DMS79 treated with DMSO at 0.1 percent for 48 hours (cell line): ENCODE results near the gene SMIM29.

ENCODE experiments used
- DNase-seq: peaks from one replicate; lab custom pipeline; 2025; lab: John Stamatoyannopoulos, UW

SMIM29 gene

DNA sequence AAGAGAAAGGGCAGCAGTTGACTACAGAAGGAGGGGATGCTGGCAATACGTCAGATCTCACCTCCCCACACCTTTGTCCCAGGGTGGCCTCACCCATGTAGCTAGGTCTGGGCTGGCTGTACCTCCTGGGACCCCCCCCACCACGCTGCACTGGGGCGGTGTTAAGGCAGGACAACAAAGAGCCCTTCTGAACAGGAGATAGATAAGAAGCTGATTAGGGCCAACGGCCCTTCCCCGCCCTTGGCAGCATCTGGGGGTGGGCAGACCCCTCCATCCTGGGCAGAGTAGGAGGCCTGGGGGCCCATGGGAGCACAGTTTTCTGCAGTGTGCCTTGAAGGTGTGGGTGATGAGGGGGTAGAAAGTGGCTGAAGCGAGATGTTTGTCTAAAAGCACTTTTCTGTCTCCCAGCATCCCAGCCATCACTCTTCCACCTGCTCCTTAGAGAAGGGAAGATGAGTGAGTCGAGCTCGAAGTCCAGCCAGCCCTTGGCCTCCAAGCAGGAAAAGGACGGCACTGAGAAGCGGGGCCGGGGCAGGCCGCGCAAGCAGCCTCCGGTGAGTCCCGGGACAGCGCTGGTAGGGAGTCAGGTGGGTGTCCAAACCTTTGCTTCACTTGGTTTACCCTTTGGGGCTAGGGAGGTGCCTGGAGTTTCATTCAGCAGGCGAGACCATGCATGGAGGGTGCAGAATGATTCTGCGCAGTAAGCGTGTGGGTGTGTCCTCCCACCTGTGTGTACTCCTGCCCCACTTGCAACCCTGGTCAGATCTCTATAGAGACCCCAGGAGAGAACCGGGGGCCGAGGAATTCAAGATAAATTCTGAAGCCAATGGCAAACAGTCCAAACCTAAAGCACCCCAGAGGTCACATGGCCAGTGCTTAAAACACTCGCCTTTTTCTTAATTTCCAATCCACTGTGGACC is 8.2 kb downstream of the SMIM29 start:
- no peak for DNase-seq

DNA sequence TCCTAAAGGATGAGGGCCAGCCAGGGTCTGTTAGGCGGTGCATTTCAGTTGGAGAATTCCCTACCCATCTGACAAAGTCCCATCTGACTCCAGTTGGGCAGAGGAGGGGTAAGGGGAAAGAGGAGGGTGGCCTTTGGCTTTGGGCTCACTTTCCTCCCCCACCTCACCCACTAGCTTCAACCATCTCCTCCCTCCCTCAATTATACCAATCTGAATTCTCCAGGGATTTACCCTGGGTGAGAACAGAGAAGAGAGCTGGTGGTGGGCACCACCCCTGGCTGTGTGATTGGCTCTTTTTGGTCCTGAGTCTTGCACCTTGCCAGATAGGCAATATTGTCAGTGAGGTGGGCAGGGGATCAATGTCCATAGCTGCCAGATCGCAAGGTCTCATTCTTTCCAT is 8.9 kb downstream of the SMIM29 start:
- DNase-seq: no peak

DNA sequence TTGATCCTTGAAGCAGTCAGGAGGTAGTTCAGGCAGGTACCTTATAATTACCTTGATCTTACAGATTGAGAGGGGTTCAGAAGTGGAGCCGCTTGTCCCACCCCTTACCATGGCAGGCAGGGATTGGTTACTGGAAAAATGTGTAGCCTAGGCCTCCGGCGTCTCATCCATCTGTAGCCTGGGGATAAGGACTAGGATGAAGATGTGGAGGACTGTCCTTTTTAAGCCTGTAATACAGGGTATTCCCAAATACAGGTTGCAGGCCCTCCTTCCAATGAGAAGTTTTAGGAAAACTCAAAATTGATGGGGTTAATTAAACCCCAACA is 9.3 kb downstream of the SMIM29 start:
- DNase-seq: no peak

DNA sequence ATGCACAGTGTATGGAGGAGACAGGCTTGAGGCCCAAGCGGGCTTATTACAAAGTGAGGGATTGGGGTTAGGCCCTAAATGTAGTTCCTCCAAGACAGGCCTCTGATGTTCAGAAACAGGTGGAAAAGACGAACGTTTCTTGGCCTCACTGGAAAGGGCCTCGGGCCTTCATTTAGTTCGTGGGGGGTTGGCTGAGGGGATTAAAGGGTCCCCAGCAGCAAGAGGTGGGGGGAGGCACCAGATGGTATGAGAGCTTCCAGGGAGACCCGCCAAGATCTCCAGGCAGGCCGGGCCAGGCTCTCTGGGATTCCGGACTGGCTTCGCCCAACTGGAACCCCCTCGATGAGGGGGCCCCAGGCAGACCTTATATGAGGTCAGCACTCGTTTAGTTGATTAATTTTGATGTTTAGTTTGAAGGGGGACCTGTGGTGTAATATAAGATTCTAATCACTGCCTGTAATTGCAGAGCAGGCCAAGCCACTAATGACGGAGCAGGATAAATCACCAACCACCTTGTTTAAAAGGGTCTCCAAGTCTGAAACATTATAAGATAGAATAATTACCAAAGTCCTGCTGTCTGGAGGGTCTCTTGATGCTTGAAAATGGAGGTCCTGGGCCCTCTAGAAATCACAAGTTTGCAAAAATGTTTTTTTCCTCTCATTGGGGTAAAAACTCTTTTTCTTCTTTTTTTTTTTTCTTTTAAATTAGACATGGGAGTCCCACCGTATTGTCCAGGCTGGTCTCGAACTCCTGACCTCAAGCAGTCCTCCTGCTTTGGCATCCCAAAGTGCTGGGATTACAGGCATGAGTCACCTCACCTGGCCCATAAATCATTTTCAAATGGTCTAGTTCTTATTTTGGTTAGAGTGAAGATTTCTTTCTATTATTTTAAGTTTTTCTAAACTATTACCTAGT is 10.0 kb downstream of the SMIM29 start:
- no peak for DNase-seq

DNA sequence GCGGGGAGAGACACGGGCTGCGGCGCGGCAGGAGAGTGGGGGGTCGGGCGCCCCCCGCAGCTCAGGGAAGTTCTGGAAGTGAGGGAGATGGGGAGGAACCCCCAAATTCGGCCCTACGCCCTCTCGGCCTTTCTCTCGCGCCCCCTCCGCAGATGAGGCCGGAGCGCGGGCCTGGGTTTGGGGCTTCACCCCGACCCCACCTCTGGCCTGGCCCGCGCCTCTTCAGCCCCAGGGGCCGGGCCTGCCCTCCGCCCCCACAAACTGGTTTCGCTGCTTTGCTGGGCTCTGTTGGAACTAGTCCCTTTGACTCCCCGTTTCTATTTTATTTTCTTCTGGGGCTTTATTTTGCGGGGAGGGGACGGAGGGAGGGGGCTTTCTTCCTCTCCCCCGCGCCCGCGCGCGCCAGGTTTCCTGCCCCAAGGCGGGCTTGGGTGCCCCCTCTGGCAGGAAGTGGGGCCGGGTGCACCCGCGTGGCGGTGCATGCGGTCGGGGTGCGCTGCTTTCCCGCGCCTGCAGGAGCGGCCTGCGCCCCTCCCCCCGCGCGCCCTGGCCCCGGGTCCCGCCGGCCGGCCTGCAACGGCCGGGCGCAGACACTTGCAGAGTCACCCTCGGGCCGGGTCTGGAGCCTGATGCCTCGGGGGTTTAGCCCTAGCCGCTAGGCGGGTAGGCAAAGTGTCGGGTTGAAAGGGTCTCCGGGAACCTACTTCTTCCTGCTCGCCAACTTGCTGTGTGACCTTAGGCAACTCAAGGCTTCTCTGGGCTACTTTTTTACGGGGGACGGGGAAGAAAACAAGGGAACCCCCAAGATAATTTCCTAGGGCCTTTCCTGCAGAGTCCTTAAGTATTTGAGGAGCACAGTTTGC is 10.9 kb downstream of the SMIM29 start:
- DNase-seq: peak; percentile 37

DNA sequence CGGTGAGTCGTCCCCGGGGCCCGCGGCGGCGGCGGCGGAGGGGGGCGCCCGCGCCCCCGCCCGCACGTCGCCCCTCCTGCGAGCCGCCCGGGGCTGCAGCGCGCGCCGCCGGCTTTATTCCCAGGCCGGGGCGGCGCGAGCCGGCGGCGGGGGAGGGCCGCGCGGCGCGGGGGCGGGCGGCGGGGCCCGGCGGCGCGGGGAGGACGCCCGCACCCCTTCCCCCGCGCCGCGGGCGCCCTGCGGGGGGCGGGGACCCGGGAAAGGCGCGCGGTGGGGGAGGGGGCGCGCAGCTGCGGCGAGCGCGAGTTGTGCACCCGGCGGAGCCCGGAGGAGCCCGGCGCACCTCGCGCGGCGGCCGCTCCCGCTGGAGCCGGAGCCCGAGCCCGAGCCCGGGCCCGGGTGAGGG is 11.5 kb downstream of the SMIM29 start:
- DNase-seq: no peak

DNA sequence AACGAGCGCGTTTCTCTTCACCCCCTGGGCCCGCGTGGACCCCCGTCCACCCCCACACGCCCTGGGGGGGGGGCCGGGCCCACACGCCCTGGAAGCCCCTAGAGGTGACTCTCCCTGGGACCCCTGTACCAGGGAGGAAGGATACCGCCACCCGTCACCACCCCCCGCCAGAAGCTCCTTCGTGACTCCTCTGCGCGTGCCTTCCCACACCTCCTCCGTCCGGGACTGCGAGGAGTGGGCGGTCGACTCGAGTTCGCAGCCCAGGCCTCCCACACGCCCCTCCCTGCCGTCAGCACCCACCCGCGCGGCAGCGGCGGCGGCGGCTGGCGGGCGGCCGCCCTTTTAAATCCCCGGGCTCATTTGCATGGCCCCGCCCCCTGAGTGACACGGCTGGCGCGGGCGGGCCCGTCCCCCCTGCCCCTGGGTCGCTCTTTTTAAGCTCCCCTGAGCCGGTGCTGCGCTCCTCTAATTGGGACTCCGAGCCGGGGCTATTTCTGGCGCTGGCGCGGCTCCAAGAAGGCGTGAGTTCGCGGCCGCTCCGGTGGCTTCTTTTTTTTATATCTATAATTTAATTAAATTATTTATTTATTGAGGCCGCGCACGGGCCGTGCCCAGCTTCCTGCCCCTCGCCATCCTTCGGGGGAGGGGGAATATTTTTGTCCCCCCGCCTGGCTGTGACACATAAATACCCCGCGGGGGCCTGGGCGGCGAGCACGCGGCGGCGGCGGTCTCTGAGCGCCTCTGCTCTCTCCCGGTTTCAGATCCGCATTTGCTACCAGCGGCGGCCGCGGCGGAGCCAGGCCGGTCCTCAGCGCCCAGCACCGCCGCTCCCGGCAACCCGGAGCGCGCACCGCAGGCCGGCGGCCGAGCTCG is 12.1 kb downstream of the SMIM29 start, which contains the start of gene HMGA1:
Gene HMGA1 (plus strand): TSS at position 431 of the 873 bp plus-strand sequence. CDS start 3,908 bp downstream, outside the sequence.
- peak; percentile 79 for DNase-seq

DNA sequence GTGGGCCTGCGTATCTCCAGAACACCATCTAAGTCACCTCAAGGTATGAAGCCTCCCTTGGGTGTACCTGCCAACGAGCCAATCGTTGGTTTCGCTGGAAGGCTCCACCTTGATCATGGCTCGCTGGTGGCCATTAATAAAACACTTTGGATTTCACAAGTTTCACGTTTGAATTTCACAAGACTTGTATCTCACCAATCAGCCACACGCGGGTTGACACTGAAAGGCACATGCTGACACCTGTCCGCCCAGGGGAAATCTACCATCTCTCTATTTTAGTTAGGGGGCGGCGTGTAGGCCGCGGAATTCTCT is 12.7 kb downstream of the SMIM29 start:
- no peak for DNase-seq

DNA sequence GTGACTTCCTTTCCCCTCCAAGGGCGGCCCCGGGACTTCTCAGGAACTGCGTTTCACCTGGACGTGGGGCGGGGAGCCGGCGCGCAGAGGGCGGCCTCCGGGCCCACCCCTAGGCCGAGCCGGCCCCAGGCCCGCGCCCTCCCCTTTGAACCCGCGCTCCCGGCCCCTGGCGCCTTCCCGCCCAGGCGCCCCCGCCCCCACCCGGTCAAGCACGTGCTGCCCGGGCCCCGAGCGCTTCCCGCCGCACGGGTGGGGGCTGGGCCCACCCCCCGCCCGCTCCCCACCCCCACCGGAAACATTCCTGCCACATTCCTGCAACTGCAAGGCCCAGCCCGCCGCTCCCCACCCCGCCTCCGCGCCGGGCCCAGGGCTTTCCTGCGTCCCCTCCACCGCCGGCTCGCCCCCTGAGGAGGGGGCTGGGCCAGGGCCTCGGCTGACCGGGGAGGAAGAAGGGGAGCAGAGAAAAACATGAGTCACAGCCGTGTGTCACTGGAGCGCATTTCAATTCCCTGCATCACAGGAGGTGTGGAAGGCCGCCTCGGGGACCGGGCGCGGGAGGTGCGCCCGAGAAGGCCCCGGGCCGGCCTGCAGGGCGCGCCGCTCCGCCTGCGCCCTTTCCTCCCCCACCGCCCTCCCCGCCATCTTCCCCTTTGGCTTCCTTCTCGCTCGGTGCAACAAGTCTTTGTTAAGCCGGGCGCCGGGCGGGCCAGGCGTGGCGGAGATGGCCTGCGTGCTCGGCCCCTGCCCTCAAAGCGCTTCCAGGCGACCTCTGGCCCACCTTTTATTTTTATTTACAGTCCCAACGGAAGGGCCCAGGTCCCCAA is 13.3 kb downstream of the SMIM29 start:
- no peak for DNase-seq

DNA sequence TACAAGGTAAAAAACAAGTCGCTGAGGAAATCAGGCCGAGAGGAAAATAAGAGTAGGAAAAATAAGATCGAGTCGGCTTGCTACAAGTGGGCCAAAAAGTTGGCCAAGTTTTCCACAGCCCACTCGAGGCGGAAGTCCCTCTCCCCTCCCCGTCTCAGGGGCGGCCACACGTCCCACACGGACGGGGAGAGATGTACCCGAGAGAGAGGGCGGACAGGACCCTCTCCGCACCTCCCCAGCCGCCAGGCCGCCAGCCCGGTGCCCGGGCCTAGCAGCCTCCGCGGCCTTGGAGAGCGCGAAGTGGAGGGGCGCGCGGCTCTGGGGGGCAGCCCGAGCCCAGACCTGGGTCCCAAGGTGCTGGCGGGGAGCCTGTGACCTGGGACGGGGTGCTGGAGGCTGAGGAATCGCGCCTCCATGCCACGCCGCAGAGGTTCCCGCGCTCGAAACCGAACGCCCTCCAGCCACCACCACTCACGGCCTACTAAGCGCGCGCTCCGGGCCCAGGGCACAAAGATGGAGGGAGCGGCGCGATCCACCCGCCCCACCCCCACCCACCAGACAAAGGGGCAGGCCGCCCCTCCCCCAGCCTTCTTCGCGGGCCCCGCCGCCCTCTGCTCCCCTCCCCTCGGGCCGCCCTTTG is 14.0 kb downstream of the SMIM29 start:
- no peak for DNase-seq

DNA sequence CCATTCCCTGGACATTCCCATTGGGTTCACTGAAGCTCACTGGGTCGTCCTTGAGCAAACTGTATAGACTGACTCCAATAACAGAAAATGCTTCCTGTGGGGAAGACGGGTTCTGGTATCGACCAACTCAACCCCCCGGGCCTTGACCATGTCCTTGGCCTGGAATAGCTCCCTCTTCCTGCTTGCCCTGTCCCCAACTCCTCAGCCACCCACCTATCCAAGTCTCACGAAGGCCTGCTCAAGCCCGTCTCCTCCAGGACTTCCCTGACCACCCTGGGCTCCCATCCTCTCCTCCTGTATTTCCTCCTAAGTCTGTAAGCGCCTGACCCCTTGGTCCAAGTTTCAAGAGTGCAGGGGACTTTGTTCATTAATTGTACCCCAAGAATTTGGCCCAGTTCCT is 14.9 kb downstream of the SMIM29 start:
- no peak for DNase-seq

DNA sequence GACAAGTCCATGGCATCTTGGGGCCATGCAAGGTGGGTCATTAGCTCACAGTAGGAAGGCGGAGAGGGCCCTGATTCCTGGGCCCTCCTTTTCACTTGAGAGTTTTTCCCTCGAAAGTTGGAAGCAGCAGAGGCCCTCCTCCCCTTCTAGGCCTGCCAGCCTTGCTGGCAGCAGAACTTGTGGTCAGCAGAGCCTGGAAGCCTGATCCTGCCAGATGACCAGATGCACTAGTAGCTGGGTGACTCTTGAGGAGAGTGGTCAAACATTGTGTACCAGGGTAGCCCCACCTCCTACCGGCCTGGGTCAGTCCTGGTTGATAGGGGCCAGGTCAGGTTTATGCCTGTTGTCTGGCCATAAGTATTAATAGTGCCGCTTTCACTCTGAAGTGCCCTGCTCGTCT is 15.9 kb downstream of the SMIM29 start:
- DNase-seq: no peak

DNA sequence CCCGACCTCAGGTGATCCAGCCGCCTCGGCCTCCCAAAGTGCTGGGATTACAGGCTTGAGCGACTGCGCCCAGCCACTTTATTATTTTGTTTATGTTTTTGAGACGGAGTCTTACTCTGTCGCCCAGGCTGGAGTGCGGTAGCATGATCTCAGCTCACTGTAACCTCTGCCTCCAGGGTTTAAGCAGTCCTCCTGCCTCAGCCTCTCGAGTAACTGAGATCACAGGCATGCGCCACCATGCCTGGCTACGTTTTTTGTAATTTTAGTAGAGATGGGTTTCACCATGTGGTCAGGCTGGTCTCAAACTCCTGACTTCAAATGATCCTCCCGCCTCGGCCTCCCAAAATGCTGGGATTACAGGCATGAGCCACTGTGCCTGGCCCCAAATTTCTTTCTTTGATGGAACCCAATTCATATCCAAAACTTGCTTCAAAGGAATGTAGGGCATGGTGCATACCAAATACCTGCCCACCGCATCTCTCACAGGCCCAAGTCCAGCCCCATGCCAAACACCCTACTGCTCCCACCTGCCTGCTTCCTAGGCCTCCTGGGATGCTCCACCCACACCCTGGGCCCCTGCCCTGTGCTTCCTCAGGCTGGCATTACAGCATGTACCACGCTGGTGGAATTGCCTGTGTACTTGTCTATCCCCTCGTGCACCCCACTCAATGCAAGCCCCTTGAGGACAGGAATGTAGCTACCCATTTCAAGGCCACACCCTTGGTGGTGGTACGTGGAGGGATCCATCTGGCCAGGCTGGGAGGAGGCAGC is 17.1 kb downstream of the SMIM29 start:
- DNase-seq: no peak

DNA sequence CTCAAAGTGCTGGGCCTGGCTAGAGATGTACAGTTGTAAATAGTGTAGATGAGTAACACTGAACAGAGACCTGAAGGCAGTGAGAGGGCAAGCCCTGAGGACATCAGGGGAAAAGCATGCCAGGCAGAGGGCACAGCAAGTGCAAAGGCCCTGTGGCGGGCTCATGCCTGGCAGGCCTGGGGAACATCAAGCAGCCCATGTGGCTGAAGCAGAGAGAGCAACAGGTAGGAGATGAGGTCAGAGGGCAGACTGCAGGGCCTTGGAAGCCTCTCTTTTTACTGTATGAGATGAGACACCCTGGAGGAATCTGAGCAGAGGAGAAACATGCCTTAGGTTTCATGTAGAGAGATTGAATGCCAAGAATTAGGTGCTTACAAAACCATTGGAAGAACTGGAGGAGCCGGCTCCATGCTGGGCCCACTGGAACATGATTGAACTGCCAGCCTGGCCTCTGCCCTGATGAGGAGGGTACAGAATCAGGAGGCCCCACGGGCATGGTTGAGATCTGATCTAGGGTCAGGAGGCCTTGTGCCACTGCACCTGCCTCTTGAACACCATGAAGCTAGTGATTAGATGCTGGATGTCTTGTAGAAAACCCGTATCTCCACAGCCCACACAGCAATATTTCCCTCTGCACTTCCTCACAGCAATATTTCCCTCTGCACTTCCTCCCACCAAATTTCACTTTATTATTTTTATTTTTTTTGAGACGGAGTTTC is 18.0 kb downstream of the SMIM29 start:
- no peak for DNase-seq

DNA sequence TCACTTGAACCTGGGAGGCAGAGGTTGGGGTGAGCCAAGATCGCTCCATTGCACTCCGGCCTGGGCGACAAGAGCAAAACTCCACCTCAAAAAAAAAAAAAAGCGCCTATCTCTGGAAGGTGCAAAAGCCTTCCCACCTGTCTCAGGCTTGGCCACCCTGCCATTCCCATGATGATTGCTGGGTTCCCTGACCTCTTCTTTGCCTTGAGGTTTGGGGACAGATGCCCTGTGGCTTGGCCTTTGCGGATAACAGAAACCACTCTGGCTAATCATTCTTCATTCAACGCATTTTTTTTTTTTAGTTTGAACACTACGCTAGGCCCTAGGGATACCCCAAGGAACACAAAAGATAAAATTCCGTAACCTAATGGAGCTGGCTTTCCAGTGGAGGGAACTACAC is 18.9 kb downstream of the SMIM29 start:
- DNase-seq: no peak

DNA sequence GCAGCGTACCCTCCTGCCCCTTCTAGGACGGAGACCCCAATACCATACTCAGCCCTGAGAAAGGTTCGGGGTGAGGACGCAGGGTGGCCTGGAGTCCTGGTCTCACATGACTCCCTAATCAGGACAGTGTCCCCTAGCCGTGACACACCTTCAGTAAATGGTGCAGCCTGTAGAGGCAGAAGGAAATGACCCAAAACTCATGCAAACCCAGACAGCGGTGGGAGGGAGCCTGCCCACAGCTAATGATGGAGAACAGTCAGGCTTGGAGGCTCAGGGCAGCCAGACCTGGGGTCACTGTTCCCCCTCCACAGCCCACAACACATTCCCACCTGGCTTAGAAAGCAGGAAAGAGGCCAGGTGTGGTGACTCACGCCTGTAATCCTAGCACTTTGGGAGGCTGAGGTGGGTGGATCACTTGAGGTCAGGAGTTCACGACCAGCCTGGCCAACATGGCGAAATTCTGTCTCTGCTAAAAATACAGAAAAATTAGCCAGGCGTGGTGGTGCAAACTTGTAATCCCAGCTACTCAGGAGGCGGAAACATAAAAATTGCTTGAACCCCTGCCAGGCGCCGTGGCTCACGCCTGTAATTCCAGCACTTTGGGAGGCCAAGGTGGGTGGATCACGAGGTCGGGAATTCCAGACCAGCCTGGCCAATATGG is 20.9 kb downstream of the SMIM29 start:
- DNase-seq: no peak

DNA sequence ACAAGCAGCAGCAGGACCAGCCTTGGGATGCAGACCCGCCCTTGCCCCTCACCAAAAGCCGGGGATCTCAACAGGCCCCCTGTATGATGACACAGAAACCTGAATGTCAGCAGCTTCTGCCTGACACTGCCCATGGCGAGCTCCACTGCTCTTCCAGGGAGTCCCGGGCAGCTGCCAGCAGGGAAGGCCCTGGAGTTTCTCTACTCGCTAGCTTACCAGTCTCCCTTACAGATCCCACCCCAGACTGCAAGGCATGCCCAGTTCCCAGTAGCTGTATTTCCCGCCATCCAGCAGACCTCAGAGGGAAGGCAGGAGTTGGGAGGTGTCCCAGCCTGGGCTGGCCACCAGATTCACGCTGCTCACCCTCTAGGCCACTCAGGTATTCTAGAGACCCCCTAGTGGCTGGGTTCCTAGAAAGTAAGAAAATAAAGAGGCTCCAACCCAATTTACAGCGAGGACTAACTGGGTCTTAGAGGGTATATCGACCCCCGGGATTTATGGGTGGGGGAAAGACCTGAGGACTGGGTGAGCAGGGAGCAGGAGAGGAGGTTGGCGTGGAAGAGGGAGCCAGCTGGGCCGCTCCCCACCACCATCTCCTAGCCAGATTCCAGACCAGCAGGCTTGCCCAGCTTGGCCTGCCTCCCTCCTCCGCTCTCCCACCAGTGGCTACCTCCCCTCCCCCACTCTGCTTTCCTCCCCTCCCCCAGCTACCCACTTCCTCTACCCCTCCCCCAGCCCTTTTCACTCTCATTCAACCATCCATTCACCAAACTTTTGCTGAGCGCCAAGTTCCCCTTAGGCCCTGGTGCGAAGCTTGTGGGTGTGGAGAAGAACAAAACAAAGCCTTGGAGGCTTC is 21.8 kb downstream of the SMIM29 start:
- DNase-seq: no peak
